Gastrocnemius medialis (tissue), 4 donors: ENCODE data around the gene TSPAN10.

ENCODE experiments used
- POLR2A ChIP-seq, 2 donors: fragments of 450-650 bp; IDR thresholded peaks; one replicate each; pipeline ENCODE4 v1.6.1; 2017; ENCODE audit warnings: antibody characterized with exemption in 2 of 2, mild to moderate bottlenecking in 2 of 2, moderate library complexity in 2 of 2
- TF ChIP-seq, protein P1 (sequence below), 5 experiments: fragments of 450-650 bp in 3 of 5; fragments of 200-600 bp in 2 of 5; sonication (generic) in 2 of 5; IDR thresholded peaks in 4 of 5; conservative IDR thresholded peaks in 1 of 5; 1 replicate in 4 of 5; 2 replicates in 1 of 5; pipeline ENCODE4 v1.5.1; 2016 to 2019; ENCODE audit warnings: antibody characterized with exemption in 5 of 5, mild to moderate bottlenecking in 3 of 5, moderate library complexity in 3 of 5

DNA sequence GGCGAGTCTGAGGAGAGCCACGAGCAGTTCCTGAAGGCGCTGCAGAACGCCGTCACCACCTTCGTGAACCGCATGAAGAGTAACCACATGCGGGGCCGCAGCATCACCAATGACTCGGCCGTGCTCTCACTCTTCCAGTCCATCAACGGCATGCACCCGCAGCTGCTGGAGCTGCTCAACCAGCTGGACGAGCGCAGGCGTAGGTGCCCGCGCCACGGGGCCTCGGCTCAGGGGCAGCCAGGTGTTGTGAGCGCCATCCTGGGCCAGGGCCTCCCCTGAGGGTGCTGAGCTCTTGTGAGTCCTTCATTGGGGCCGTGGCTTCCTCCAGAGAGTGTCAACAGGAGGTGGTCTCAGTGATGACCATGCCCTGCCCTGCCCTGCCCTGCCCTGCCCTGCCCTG is 58.8 kb downstream of the TSPAN10 start:
- TF ChIP-seq, protein P1, sequence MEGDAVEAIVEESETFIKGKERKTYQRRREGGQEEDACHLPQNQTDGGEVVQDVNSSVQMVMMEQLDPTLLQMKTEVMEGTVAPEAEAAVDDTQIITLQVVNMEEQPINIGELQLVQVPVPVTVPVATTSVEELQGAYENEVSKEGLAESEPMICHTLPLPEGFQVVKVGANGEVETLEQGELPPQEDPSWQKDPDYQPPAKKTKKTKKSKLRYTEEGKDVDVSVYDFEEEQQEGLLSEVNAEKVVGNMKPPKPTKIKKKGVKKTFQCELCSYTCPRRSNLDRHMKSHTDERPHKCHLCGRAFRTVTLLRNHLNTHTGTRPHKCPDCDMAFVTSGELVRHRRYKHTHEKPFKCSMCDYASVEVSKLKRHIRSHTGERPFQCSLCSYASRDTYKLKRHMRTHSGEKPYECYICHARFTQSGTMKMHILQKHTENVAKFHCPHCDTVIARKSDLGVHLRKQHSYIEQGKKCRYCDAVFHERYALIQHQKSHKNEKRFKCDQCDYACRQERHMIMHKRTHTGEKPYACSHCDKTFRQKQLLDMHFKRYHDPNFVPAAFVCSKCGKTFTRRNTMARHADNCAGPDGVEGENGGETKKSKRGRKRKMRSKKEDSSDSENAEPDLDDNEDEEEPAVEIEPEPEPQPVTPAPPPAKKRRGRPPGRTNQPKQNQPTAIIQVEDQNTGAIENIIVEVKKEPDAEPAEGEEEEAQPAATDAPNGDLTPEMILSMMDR (IDR thresholded peaks at IDR 0.05 in 4 of 5, conservative IDR thresholded peaks at IDR 0.05 in 1 of 5): no peak
- no peak for TF ChIP-seq POLR2A (IDR thresholded peaks at IDR 0.05)
